H7 (cell line): ENCODE data around the gene GPATCH4. TPM values are rescaled to one million over a fixed set of nuclear protein-coding genes. Genes with fewer than 3 reads are reported as not detected.

ENCODE experiments used
- DNase-seq: peaks from one replicate; pipeline ENCODE4 v3.0.0; 2012
- H3K27me3 ChIP-seq: 2 replicates; pipeline ENCODE4 v1.6.0; 2011; ENCODE audit warnings: mild to moderate bottlenecking, low read length; ENCODE audit not compliant: control insufficient read depth, insufficient read depth
- H3K36me3 ChIP-seq: replicated peaks from 2 replicates; pipeline ENCODE4 v1.5.1; 2011; ENCODE audit warnings: low read length; ENCODE audit not compliant: control insufficient read depth, insufficient read depth
- H3K4me3 ChIP-seq: 2 replicates; pipeline ENCODE4 v1.5.1; 2011; ENCODE audit warnings: low read depth, mild to moderate bottlenecking, control low read depth, low read length, moderate library complexity; ENCODE audit not compliant: insufficient read depth
- total RNA-seq: library from RNA; depleted of rRNA; stranded (reverse); fragments of >200 nt; shearing (Covaris generic); gene quantifications from 2 replicates; pipeline ENCODE4 v1.2.3, GENCODE V29; 2014

The GPATCH4 gene
- total RNA-seq, 1 experiment from 2014 or later = 40.6 TPM

GRCh38 chr1:156583821-156584622 lies 17.3 kb downstream of the GPATCH4 start:
- H3K27me3 ChIP-seq = no peaks in the 10 kb centered on the region; the same call in 1 of the 2 replicates
- H3K36me3 ChIP-seq = no peaks in the 10 kb centered on the region
- DNase-seq = peak; percentile 91
- no peak overlapping the region for H3K4me3 ChIP-seq

GRCh38 chr1:156582388-156583017 lies 18.8 kb downstream of the GPATCH4 start:
- no peak for DNase-seq

GRCh38 chr1:156581661-156582387 lies 19.5 kb downstream of the GPATCH4 start:
- H3K27me3 ChIP-seq = no peaks in the 10 kb centered on the region; the same call in 1 of the 2 replicates
- H3K4me3 ChIP-seq = no peak overlapping the region
- DNase-seq = no peak
- no peaks in the 10 kb centered on the region for H3K36me3 ChIP-seq

More at GRCh38 chr1:156582388-156583017, 18.8 kb downstream of the GPATCH4 start:
- H3K4me3 ChIP-seq = no peak overlapping the region
- no peaks in the 10 kb centered on the region for H3K36me3 ChIP-seq
- H3K27me3 ChIP-seq = no peaks in the 10 kb centered on the region; the same call in 1 of the 2 replicates

GRCh38 chr1:156579472-156579871 lies 21.8 kb downstream of the GPATCH4 start, which contains the start of gene TTC24:
TSS of gene TTC24 (plus strand) at chr1:156579723. CDS start at chr1:156581365, 1,642 bp downstream.
- Histone ChIP-seq H3K27me3 (no peaks in the 10 kb centered on the region; the same call in 1 of the 2 replicates), H3K36me3 (no peaks in the 10 kb centered on the region), H3K4me3 (no peak within 1 kb of the TSS)
- DNase-seq = no peak

GRCh38 chr1:156578055-156578454 lies 23.2 kb downstream of the GPATCH4 start:
- DNase-seq = no peak
- Histone ChIP-seq H3K27me3 (no peaks in the 10 kb centered on the region; the same call in 1 of the 2 replicates), H3K4me3 (no peak overlapping the region), H3K36me3 (no peaks in the 10 kb centered on the region)

- Histone ChIP-seq H3K36me3 (no peaks in the 10 kb centered on the region), H3K4me3 (no peak overlapping the region), H3K27me3 (no peaks in the 10 kb centered on the region; the same call in 1 of the 2 replicates)
- DNase-seq = no peak
These were observed 23.7 kb downstream of the GPATCH4 start for GRCh38 chr1:156577550-156577949.

GRCh38 chr1:156574039-156574633 lies 27.1 kb downstream of the GPATCH4 start:
- Histone ChIP-seq H3K27me3 (no peaks in the 10 kb centered on the region; the same call in 1 of the 2 replicates), H3K4me3 (no peak overlapping the region), H3K36me3 (no peaks in the 10 kb centered on the region; the same call in 1 of the 2 replicates)
- no peak for DNase-seq

GRCh38 chr1:156572663-156573018 lies 28.6 kb downstream of the GPATCH4 start:
- DNase-seq = no peak
- peak overlapping the region; percentile 95 for H3K4me3 ChIP-seq
- no peaks in the 10 kb centered on the region; the same call in 1 of the 2 replicates for H3K27me3 ChIP-seq
- H3K36me3 ChIP-seq = peaks cover 1% of the 10 kb centered on the region; the same call in 1 of the 2 replicates

- DNase-seq = peak; percentile 97
- peak within 1 kb of the TSS; percentile 95 for H3K4me3 ChIP-seq
- no peaks in the 10 kb centered on the region; the same call in 1 of the 2 replicates for H3K27me3 ChIP-seq
- H3K36me3 ChIP-seq = peaks cover 1% of the 10 kb centered on the region
These were observed 29.2 kb downstream of the GPATCH4 start, which contains the start of gene IQGAP3 for GRCh38 chr1:156571919-156572662. TSS of gene IQGAP3 (minus strand) at chr1:156572565. CDS start at chr1:156572529, 36 bp downstream.

GRCh38 chr1:156571261-156571852 lies 29.9 kb downstream of the GPATCH4 start:
- Histone ChIP-seq H3K36me3 (peaks cover 1% of the 10 kb centered on the region), H3K4me3 (peak overlapping the region; percentile 95), H3K27me3 (no peaks in the 10 kb centered on the region; the same call in 1 of the 2 replicates)
- no peak for DNase-seq

GRCh38 chr1:156566436-156566835 lies 34.8 kb downstream of the GPATCH4 start:
- no peak for DNase-seq
- H3K4me3 ChIP-seq = no peak overlapping the region
- H3K36me3 ChIP-seq = peaks cover 18% of the 10 kb centered on the region
- H3K27me3 ChIP-seq = no peaks in the 10 kb centered on the region

- H3K4me3 ChIP-seq = no peak overlapping the region
- H3K36me3 ChIP-seq = peaks cover 19% of the 10 kb centered on the region
- H3K27me3 ChIP-seq = no peaks in the 10 kb centered on the region
- DNase-seq = no peak
These were observed 35.8 kb downstream of the GPATCH4 start for GRCh38 chr1:156565519-156565918.

GRCh38 chr1:156560585-156561163 lies 40.6 kb downstream of the GPATCH4 start:
- H3K27me3 ChIP-seq = no peaks in the 10 kb centered on the region
- no peak overlapping the region for H3K4me3 ChIP-seq
- H3K36me3 ChIP-seq = peaks cover 32% of the 10 kb centered on the region
- no peak for DNase-seq
